Stimulated activated naive CD4-positive, alpha-beta T cell (primary cell): ENCODE measurements around the gene SLC30A7.

Source experiments
- DNase-seq, 6 experiments: peaks; one replicate each; lab custom pipeline; 2025; lab: John Stamatoyannopoulos, UW

Gene SLC30A7

DNA sequence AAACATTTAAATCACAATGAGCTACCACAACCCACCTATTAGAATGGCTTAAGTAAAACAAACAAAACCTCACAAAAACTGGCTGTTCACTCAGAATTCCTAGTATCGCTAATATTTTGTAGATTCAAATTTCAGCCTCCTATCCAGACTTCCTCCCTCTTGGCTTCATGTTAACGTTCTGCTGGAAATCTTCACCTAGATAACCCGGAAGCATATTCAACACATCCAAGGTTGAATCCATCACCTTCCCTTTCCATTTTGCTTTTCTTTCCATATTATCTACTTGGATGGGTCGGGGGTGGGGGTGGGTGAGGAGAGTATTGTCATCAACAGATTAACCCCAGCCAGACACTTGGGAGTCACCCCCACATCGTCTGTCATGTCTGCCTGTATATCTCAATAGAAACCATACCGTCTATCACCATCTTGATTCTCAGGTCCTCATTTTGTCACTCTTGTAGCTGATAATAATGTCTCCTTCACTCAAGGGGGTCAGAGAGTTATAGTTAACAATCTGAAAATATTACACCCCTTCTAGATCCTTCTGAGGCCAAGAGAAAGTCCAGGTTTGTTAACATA is 131.4 kb downstream of the SLC30A7 start:
- no peak for DNase-seq

DNA sequence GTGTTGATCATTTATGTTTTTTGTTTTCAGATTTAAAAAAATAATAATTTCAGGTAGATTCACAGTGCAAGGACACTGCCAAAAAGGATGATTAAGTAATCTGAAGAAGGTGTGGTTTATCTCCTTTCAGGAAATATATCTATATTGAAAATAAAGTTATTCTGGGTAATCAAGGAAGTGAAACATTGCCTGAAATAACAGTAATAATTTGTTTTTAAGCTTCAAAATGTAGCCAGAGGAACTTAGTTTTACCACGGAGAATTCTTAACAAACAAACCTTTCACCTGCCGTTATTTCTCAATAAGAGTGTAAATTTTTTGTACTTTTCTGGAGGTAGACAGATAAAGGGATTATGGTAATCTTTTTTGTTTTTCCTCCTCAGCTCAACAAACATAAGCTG is 132.6 kb downstream of the SLC30A7 start:
- DNase-seq, result no peak

DNA sequence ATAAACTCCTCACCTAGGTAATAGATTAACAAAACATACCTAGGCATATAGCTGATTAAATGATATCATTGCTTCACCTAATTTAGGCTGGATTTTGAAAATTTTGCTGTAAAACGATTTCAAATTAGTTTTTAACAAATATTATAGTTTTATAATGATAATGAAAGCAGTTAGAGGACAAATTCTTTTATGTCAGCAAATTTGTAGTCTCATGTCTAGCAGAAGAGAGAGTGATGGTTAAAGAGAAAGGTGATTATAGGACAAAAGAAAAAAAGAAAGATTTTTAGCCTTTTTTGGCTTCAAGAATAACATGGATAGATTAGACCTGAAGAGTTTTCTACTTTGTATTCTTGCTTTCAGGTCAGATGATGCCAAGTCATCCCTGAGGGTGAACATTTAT is 133.3 kb downstream of the SLC30A7 start:
- no peak for DNase-seq

DNA sequence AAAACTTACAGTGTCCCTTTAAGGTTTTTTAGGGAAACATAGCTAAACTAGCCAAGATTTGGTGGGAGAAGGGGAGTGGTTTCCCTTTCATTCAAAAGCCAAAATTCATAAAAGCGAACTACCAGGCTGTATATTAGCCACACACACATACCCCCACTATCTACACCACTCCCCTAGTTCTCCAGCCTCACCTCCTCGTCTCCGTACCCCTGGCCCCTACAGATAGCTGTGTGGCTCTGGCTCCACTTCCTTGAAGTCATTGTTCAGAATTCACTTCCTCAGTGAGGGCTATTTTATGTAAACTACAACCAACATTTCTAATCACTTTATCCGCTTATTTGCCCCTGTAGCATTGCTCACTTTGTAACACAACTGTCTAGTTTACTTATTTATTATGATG is 135.0 kb downstream of the SLC30A7 start:
- DNase-seq, result no peak
